A673 (cell line): ENCODE data around the gene CYTL1. TPM values are rescaled to one million over a fixed set of nuclear protein-coding genes. Genes with fewer than 3 reads are reported as not detected.

Source experiments
- BruUV-seq: library from RNA; stranded (reverse); fragments of 400-500 nt; replicated peaks from 2 replicates; lab custom pipeline; 2021; lab: Mats Ljungman, UMichigan
- CTCF ChIA-PET: fragments of 300-600 bp; sonication (Branson Sonifier 250); formaldehyde crosslinking; loops from one replicate; lab custom pipeline; 2022; ENCODE audit warnings: antibody characterized with exemption; lab: Charles Lee
- POLR2A ChIA-PET: fragments of 300-600 bp; sonication (Branson Sonifier 250); formaldehyde crosslinking; loops from one replicate; lab custom pipeline; 2022; ENCODE audit warnings: antibody characterized with exemption; ENCODE audit not compliant: low non-redundant PET; lab: Charles Lee
- DNase-seq: peaks from one replicate; pipeline ENCODE4 v3.0.0-alpha.2; 2015; ENCODE audit warnings: low spot score
- H3K27ac ChIP-seq: fragments of 200-600 bp; sonication (generic); 2 replicates; pipeline ENCODE4 v1.5.1; 2016; ENCODE audit warnings: mixed run types, low read depth, mild to moderate bottlenecking, mixed read lengths, antibody characterized with exemption, low read length; ENCODE audit not compliant: poor library complexity, severe bottlenecking
- H3K27me3 ChIP-seq: fragments of 200-600 bp; sonication (generic); replicated peaks from 2 replicates; pipeline ENCODE4 v1.6.1; 2017; ENCODE audit warnings: mixed run types, low read depth, mild to moderate bottlenecking, mixed read lengths, antibody characterized with exemption, low read length; ENCODE audit not compliant: insufficient read depth, poor library complexity
- H3K36me3 ChIP-seq: fragments of 200-600 bp; sonication (generic); 2 replicates; pipeline ENCODE4 v1.6.1; 2016; ENCODE audit warnings: mixed run types, mild to moderate bottlenecking, mixed read lengths, antibody characterized with exemption, low read length; ENCODE audit not compliant: insufficient read depth, poor library complexity, severe bottlenecking
- H3K4me1 ChIP-seq: fragments of 200-600 bp; sonication (generic); 2 replicates; pipeline ENCODE4 v1.6.1; 2017; ENCODE audit warnings: mixed run types, mild to moderate bottlenecking, mixed read lengths, antibody characterized with exemption, low read length; ENCODE audit not compliant: insufficient read depth, poor library complexity, severe bottlenecking
- H3K4me3 ChIP-seq: fragments of 200-600 bp; sonication (generic); 2 replicates; pipeline ENCODE4 v1.5.1; 2016; ENCODE audit warnings: low read depth, mixed run types, mild to moderate bottlenecking, mixed read lengths, low read length; ENCODE audit not compliant: poor library complexity, severe bottlenecking
- H3K9me3 ChIP-seq: fragments of 200-600 bp; sonication (generic); 2 replicates; pipeline ENCODE4 v1.6.1; 2016; ENCODE audit warnings: mixed run types, low read depth, mild to moderate bottlenecking, mixed read lengths, antibody characterized with exemption, low read length; ENCODE audit not compliant: poor library complexity, severe bottlenecking
- EZH2 ChIP-seq: fragments of 200-600 bp; sonication (generic); IDR thresholded peaks from 2 replicates; pipeline ENCODE4 v1.6.1; 2017; ENCODE audit warnings: borderline replicate concordance, low read depth, mild to moderate bottlenecking, mixed read lengths, antibody characterized with exemption, low read length; ENCODE audit not compliant: poor library complexity, severe bottlenecking
- intact Hi-C: fragments of 100-400 bp; cut with micrococcal nuclease; formaldehyde crosslinking; loops from one replicate; pipeline ENCODE4 v1.10.0; 2022; ENCODE audit not compliant: unreplicated experiment
- total RNA-seq: library from RNA; stranded (reverse); gene quantifications from 2 replicates; pipeline ENCODE4 v1.2.3, GENCODE V29; 2021
- TF ChIP-seq, protein P1 (sequence below): fragments of 300-800, 200-600 bp; sonication (generic); conservative IDR thresholded peaks from 2 replicates; pipeline ENCODE4 v1.5.1; 2017; ENCODE audit warnings: low read depth, mild to moderate bottlenecking, antibody characterized with exemption, low read length, moderate library complexity, mixed read lengths

The CYTL1 gene
- total RNA-seq, 1 experiment from 2014 or later: 7.5 TPM

DNA sequence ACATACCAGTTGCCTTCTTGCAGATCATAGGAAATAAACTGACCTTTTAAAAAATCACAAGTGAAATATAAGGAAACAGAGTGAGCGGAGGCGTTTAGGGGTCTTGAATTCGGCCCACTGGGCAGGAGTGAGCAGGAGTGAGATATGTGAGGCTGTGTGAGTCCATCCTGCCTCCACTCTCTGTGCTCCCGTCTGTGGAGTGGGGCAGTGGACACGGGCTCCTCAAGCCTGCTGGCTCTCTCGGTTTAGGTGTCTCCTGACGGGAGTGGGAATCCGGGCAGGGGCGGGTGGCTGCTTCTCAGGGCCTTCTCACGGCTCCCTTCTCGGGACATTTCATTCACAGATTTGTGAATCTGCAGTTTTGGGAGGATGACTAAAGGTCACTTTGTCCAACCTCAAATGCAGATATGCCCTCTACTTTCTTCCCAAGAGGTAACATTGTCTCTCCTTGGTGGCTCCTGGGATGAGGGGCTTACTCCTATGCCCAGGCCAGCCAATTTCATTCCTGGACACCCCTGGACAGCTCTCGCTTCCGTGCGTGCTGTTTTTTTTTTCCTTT is 27.6 kb downstream of the CYTL1 start:
- DNase-seq: no peak
- intact Hi-C loops: loop anchor here (10.0 kb wide), 2 partner anchors 383 to 507 kb away; no protein-coding TSS in a partner anchor
- BruUV-seq: no TSS peak
- no peaks in the 10 kb centered on the region for H3K27me3 ChIP-seq
- H3K4me1 ChIP-seq: peaks cover 11% of the 10 kb centered on the region
- ChIA-PET POLR2A (interaction anchor here (0.6 kb wide), 1 partner anchor 13 kb away, joined by 9 read pairs; no protein-coding TSS in a partner anchor), CTCF (interaction anchor here (0.6 kb wide), 2 partner anchors 15 to 1096 kb away, joined by 3 to 4 read pairs; no protein-coding TSS in a partner anchor)
- no peak overlapping the region for H3K27ac ChIP-seq
- no peak overlapping the region for H3K4me3 ChIP-seq
- no peaks in the 10 kb centered on the region for H3K9me3 ChIP-seq
- TF ChIP-seq, protein P1, sequence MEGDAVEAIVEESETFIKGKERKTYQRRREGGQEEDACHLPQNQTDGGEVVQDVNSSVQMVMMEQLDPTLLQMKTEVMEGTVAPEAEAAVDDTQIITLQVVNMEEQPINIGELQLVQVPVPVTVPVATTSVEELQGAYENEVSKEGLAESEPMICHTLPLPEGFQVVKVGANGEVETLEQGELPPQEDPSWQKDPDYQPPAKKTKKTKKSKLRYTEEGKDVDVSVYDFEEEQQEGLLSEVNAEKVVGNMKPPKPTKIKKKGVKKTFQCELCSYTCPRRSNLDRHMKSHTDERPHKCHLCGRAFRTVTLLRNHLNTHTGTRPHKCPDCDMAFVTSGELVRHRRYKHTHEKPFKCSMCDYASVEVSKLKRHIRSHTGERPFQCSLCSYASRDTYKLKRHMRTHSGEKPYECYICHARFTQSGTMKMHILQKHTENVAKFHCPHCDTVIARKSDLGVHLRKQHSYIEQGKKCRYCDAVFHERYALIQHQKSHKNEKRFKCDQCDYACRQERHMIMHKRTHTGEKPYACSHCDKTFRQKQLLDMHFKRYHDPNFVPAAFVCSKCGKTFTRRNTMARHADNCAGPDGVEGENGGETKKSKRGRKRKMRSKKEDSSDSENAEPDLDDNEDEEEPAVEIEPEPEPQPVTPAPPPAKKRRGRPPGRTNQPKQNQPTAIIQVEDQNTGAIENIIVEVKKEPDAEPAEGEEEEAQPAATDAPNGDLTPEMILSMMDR: no peak
- TF ChIP-seq EZH2: no peak
- no peaks in the 10 kb centered on the region for H3K36me3 ChIP-seq

DNA sequence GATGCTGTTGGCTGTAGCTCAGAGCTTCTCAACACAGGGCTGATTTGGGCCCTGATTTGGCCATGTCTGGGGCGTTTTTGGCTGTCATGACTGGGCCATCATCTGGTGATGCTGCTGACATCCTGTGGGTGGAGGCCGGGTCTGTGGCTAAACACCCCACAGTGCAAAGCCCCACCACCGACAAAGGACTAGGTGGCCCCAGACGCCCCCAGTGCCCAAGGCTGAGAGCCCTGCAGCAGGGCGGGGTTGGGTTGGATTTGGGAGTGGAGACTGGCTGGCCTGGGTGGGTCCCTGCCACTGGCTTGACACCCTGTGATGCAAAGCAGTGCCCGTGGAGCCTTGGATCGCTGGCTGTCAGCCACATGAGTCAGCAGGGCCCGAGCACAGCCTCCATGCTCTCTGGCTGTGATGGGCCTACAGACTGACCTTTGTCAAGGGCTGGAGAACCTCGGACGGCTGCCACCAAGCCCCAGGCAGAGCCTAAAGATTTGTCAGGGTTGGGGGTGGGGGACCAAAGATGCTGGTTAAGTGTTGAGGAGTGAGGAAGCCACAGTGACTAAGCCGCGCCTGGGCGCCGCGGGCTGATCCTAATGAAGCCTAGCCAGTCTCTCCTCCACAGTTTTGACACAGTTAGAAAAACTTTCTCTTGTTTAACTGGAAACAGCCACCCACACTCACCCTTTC is 28.3 kb downstream of the CYTL1 start:
- ChIA-PET POLR2A (no interaction called here), CTCF (no interaction called here)
- Histone ChIP-seq H3K9me3 (no peaks in the 10 kb centered on the region), H3K27ac (no peak overlapping the region), H3K4me1 (peaks cover 9% of the 10 kb centered on the region), H3K4me3 (no peak overlapping the region), H3K27me3 (no peaks in the 10 kb centered on the region), H3K36me3 (no peaks in the 10 kb centered on the region)
- no peak for DNase-seq
- BruUV-seq: no TSS peak
- intact Hi-C loops: loop anchor here (10.0 kb wide), 2 partner anchors 384 to 506 kb away; no protein-coding TSS in a partner anchor
- no peak for TF ChIP-seq EZH2
- TF ChIP-seq, protein P1: no peak

DNA sequence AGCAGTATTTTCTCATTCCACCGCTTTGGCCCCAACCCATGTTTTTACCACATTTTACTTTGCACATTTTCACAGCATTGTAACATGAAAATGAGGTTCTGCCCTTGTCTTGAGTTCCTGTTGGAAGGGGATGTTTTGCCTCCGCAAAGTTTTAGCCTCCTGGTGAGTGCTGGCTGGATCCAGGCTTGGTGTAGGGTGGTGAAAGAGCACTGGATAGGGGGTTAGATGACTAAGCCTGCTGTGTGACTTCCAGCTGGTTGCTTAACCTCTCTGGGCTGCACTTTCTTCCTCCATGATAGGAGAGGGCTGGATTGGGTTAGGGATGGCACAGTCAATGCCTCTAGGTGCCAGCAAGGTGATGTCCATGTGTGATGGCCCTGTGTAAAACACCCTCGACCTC is 28.9 kb downstream of the CYTL1 start:
- no peaks in the 10 kb centered on the region for H3K27me3 ChIP-seq
- intact Hi-C loops: loop anchor here (10.0 kb wide), 2 partner anchors 384 to 506 kb away; no protein-coding TSS in a partner anchor
- DNase-seq: no peak
- no peak overlapping the region for H3K27ac ChIP-seq
- no peak overlapping the region for H3K4me3 ChIP-seq
- CTCF ChIA-PET: no interaction called here
- no peak for TF ChIP-seq EZH2
- TF ChIP-seq, protein P1: no peak
- POLR2A ChIA-PET: no interaction called here
- no TSS peak for BruUV-seq
- peaks cover 2% of the 10 kb centered on the region for H3K4me1 ChIP-seq
- H3K9me3 ChIP-seq: no peaks in the 10 kb centered on the region
- no peaks in the 10 kb centered on the region for H3K36me3 ChIP-seq
